Renal pelvis (tissue), 4 donors: Measurements from ENCODE around the gene DEDD. TPM values are rescaled to one million over a fixed set of nuclear protein-coding genes. Genes with fewer than 3 reads are reported as not detected.

Experiments
- DNase-seq: peaks from one replicate; pipeline ENCODE4 v3.0.0-alpha.2; 2013
- polyA plus RNA-seq, 3 donors: library from polyadenylated mRNA; unstranded; fragments of 120-200 nt; gene quantifications; one replicate each; pipeline ENCODE4 v1.2.1, GENCODE V29; 2013; ENCODE audit not compliant: insufficient read length in 3 of 3

The DEDD gene
- polyA plus RNA-seq, 3 donors: 50.3 to 58.0 (median 57.8) TPM

- DNase-seq: no peak
Observed at GRCh38 chr1:161166669-161167548, 34.4 kb upstream of the DEDD start.

- peak; percentile 98 for DNase-seq
Observed at GRCh38 chr1:161165742-161166668, 33.5 kb upstream of the DEDD start, which contains the start of gene PPOX. TSS of gene PPOX (plus strand) at chr1:161166426. CDS start at chr1:161166848, 422 bp downstream.

- DNase-seq: no peak
Observed at GRCh38 chr1:161164901-161165610, 32.6 kb upstream of the DEDD start.

GRCh38 chr1:161163793-161164192 is 31.3 kb upstream of the DEDD start:
- no peak for DNase-seq

GRCh38 chr1:161162806-161163205 is 30.3 kb upstream of the DEDD start:
- DNase-seq: no peak

GRCh38 chr1:161162052-161162451 is 29.6 kb upstream of the DEDD start:
- no peak for DNase-seq

GRCh38 chr1:161161652-161162051 is 29.2 kb upstream of the DEDD start:
- DNase-seq: no peak

- no peak for DNase-seq
Observed at GRCh38 chr1:161160671-161161145, 28.2 kb upstream of the DEDD start.

- DNase-seq: no peak
Observed at GRCh38 chr1:161159913-161160243, 27.4 kb upstream of the DEDD start.

GRCh38 chr1:161159087-161159912 is 26.8 kb upstream of the DEDD start, which contains the start of gene USP21:
TSS of gene USP21 (plus strand) at chr1:161159500. CDS start at chr1:161160641, 1,141 bp downstream.
- DNase-seq: peak; percentile 94

GRCh38 chr1:161158316-161159010 is 26.0 kb upstream of the DEDD start:
- no peak for DNase-seq

GRCh38 chr1:161157867-161158266 is 25.4 kb upstream of the DEDD start:
- no peak for DNase-seq

GRCh38 chr1:161153682-161154337 is 21.3 kb upstream of the DEDD start, which contains the start of gene UFC1:
TSS of gene UFC1 (plus strand) at chr1:161153978. CDS start at chr1:161153998, 20 bp downstream.
- DNase-seq: peak; percentile 90

GRCh38 chr1:161153176-161153575 is 20.7 kb upstream of the DEDD start:
- no peak for DNase-seq

- DNase-seq: no peak
Observed at GRCh38 chr1:161145832-161146231, 13.4 kb upstream of the DEDD start.

- DNase-seq: no peak
Observed at GRCh38 chr1:161140755-161141400, 8.4 kb upstream of the DEDD start.

- DNase-seq: peak; percentile 44
Observed at GRCh38 chr1:161139766-161140165, 7.3 kb upstream of the DEDD start.

- DNase-seq: peak; percentile 45
Observed at GRCh38 chr1:161138431-161138830, 6.0 kb upstream of the DEDD start.

GRCh38 chr1:161137881-161138280 is 5.4 kb upstream of the DEDD start:
- DNase-seq: no peak
